Measurements from ENCODE around the gene MRPL34. TPM values are rescaled to one million over a fixed set of nuclear protein-coding genes. Genes with fewer than 3 reads are reported as not detected.
"Not testable (repeated sequence)": the region's sequence is repeated elsewhere in the genome, so short reads cannot be mapped to it uniquely, and the experiment has no call there.

MRPL34 gene
- total RNA-seq: 55.7 and 87.2 TPM in 2 replicates
- polyA plus RNA-seq (2012): 66.7 TPM

DNA sequence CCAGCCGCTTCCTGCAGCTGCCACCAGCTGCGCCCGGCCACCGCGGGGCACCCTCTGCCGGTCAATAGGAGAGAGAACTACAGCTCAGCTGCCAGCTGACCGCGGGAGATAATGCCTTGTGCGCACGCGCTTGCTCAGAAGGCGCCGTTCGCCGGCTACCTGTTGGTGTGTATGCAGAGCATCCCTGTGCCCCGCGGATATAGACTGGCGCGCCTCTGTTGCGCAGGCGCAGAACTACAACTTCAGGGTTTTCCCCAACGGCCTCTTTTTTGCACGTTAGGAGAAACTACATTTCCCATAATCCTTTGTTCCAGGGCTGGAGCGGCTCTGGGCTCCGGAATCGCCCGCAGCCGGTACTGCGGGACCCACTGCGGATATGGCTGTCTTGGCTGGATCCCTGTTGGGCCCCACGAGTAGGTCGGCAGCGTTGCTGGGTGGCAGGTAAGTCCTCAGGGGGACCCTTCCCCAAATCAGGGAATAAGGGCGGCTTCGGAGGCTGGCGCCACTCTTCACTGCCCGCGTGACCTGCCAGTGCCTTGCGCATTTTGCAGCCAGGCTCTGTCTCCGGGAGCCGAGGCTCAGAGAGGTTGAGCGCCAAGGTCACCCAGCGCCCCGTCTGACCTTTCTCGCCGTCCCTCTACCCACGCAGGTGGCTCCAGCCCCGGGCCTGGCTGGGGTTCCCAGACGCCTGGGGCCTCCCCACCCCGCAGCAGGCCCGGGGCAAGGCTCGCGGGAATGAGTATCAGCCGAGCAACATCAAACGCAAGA is at the start of gene MRPL34:
Gene MRPL34, plus strand, starts transcription at position 356 of the 768 bp plus-strand sequence. Its CDS starts 21 bp downstream, at position 377.
- peak; percentile 99 for DNase-seq (ENCODE audit: low read depth)

DNA sequence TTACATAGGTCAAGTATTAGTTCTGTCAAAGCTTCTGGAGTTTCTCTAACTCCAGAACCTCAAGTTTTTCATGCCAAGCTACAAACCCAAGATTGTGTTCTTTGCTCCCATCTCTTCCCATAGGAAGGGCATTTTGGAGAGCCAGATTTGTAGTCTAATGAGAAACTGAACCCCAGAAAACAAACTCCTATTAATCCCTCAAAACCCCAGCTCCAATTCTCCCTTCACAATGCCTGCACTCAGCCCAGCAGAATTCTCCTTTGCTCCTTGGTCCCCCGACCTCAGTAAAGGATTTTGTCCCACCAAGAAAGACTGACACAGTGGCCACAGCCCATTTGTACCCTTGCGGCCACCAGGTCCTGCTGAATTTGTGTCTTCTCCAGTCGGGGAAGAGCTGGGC is 49.5 kb upstream of the MRPL34 start:
- DNase-seq (ENCODE audit: low read depth): no peak

DNA sequence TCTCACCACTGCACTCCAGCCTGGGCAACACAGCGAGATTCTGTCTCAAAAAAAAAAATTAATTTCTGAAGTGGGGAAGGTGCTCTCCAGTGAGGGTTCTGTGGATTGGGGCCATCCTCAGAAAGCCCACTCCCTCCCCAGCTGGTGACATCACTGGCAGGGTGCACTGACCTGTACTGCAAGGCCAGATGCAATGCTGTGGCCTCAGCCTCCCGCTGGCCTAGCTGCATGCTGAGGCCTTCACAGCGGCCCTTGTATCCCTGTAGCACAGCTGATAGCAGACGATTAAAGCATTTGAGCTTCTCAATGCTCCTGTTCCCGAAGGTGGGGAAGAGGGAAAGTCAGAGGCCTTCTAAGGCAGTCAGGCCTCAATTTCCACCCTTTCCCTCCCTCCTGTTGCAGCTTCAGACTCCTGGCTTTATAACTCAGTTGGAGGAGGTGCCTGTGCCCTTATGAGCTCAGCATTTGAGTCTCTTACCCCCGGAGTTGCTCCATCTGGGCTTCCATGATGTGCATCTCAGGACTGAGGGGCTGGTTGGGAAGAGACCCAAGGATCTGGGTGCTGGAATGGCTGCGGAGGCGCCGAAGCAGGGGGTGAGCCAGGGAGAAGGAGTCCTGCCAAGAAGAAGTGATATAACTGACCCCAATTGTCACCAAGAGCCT is 46.4 kb upstream of the MRPL34 start:
- DNase-seq (ENCODE audit: low read depth): peak; percentile 41

DNA sequence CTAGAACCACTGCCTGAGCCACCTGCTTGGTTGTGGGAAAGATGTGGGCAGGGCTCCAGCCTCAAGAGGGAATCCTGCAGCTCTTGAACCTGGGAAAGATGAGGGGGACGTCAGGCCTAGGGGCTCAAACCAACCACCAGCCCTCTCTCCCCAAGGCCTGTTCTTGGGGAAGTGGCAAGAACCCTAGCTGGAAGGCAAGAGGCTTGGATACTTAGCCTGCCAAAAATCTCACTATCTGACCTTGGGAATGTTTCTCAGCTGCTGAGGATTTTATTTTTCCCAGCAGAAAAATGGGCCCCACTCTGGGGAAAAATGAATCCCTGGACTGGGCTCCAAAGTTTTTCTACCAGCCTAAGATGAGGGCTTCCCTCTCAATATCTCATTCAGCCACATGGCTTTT is 45.7 kb upstream of the MRPL34 start:
- no peak for DNase-seq (ENCODE audit: low read depth)

DNA sequence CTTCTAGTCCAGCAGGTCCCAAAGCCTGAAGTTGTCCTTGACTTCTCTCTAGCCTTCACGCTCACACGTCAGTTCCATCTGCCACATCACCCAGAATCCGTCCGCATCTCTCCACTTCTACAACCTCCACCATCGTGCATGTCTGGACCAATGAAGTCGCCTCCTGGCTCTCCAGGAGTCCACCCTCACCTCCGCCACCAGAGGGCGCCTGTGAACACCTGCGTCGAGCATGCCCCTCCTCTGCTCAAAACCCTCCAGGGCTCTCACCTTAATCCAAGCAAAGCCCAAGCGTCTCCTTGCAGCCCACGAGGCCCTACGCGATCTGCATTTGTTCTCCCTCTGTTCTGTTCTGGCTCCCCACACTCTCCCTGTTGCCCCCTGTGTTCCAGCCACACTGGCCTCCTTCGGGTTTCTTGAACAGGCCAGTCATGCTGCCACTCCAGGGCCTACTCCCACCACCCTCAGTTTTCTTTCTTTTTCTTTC is 44.8 kb upstream of the MRPL34 start:
- DNase-seq (ENCODE audit: low read depth): peak; percentile 57

DNA sequence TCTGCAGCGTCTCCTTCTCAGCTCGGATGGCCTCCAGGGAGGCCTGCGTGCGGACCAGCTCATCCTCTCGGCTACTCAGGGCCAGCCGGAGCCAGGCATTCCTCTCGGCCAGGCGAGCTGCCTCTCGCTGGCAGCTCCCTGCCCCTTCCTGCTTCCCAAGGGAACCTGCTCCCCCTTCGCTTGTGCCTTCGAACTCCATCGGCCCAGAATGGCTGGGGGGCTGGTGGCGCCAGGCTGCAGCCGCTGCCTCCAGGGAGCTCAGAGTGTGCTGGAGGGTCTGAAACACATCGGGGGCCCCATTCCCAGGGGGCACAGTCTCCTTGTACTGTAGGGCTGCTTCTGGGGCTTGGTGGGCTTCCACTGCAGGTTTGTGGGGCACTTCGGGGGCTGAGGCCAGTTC is 43.1 kb upstream of the MRPL34 start:
- DNase-seq (ENCODE audit: low read depth): no peak

DNA sequence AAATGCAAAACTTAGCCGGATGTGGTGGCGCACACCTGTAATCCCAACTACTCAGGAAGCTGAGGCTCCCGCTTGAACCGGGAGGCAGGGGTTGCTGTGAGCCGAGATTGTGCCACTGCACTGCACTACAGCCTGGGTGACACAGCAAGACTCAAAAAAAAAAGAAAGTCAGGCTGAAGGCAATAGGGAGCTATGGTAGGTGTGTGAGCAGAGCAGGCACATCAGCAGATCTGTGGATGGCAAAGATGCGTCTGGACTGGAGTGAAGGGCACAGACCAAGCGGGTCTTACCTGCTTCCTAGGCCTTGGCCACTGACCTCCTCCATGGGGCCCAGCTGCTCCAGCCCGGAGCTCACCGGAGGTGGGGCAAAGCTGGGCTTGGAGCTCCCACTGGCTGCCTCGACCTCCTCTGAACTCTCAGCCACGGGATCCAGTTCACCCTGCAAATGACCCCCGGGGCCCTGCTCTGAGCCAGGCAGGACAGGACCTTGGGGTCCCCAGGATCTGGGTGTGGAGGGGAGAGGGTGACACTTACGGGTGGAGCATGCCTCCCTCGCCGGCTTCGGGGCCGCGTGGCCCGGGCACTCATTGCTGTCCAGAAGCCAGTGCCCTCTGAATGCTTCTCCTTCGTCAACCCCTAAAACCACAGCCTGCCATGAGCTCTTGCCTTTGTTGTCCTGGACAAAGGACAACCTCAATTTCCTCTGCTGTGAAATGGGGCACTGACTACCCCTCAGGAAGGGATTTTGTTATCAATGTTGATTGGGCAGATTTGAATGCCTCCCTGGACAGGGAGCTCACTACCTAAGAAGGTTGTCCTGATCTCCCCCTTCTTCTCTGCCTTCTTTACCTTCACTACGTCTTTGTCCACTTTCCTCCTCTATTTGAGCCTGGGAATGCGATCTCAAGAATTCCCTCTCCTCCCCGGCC is 41.7 kb upstream of the MRPL34 start:
- no peak for DNase-seq (ENCODE audit: low read depth)

DNA sequence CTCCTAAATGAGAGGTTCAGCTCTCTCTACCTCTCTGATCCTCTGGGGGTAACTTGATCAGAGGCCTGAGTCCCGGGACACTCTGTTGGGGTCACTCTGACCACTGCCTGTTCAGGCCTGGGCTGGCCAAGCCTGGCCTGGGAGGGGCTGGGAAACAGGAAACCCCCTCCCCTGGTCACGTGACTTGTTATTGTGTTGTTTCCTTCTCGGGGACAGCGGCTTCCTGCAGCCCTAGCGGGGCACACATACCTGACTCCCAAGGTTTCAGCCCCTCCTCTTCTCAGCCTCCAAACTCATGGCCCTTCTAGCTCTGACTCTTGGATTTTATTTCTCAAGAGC is 41.1 kb upstream of the MRPL34 start, which contains the start of gene USHBP1:
Gene USHBP1, minus strand, starts transcription at position 105 of the 339 bp plus-strand sequence. CDS start 446 bp downstream, outside the sequence.
- DNase-seq (ENCODE audit: low read depth): no peak

DNA sequence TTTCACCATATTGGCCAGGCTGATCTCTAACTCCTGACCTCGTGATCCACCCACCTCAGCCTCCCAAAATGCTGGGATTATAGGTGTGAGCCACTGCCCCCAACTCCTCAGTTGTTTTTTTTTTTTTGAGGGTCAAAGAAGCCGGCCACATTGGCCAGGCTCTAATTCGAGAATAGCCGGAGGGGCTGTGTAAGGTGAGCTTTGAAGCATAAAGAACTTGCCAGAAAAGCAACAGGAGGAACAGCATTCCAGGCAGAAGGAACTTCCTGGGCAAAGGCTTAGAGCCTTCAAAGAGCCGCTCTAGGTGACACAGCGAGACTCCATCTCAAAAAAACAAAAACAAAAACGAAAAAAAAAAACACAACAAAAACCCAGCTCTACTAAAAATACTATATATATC is 39.6 kb upstream of the MRPL34 start:
- DNase-seq (ENCODE audit: low read depth): no peak

DNA sequence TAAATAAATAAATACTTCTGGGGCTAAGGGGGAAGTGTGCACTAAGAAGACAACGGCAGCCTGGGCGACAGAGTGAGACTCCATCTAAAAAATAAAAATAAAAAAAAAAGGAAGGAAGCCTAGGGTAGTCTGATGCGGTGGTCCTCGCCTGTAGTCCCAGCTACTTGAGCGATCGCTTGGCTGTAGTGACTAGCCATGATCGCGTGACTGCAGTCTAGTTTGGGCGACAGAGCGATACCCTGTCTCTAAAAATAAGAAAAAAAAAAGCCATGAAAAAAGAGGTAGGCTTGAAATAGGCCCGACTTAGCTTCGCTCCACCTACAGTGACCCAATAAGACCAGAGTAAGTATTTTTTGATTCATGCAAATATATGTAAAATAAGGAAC is 39.1 kb upstream of the MRPL34 start:
- DNase-seq (ENCODE audit: low read depth): no peak

DNA sequence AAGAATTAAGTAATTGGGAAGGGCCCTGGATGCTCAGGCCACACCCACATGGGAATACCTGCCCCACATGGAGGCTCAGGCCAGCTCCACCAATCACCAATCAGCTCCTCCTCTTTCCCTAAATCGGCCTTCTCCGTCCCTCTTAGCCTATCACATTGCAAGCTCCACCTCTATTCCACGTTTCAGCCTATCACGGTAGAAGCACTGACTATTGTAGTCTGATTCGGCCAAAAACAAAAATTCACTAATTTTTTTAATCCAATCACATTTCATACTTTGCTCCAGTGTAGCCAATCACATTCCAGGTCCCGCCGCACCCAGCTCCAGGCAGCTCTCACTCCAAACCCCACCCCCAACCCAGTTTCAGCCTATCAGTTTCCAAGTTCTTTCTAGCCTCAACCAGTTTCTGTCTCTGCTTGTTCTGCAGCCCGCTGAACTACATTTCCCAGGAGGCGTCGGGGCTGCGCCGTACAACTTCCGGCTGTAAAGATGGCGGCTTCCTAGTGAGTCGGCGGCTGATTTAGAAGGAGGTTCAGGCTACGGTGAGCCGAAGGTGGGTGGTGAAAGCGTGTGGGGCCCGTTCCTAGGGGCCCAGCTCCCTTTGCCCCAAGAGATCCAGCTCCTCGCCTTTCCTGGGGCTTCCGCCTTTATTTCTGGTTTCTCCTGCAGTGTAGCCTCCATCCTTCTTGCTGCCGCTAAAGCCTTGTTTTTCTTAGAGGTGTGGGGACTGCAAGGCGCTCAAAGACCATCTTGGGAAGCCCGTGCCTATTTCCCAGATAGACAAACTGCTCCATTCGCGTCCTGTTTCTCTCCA is 38.5 kb upstream of the MRPL34 start, which contains the start of gene BABAM1:
Gene BABAM1, plus strand, starts transcription at position 469 of the 814 bp plus-strand sequence. CDS start 1,364 bp downstream, outside the sequence.
- peak; percentile 99 for DNase-seq (ENCODE audit: low read depth)

DNA sequence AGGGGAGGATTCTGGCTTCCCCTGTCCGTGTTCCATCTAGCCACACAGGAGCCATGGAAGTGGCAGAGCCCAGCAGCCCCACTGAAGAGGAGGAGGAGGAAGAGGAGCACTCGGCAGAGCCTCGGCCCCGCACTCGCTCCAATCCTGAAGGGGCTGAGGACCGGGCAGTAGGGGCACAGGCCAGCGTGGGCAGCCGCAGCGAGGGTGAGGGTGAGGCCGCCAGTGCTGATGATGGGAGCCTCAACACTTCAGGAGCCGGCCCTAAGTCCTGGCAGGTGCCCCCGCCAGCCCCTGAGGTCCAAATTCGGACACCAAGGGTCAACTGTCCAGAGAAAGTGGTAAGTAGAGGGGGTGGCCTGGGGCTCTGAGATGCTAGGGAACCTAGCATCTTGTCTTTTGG is 36.9 kb upstream of the MRPL34 start:
- DNase-seq (ENCODE audit: low read depth): no peak

DNA sequence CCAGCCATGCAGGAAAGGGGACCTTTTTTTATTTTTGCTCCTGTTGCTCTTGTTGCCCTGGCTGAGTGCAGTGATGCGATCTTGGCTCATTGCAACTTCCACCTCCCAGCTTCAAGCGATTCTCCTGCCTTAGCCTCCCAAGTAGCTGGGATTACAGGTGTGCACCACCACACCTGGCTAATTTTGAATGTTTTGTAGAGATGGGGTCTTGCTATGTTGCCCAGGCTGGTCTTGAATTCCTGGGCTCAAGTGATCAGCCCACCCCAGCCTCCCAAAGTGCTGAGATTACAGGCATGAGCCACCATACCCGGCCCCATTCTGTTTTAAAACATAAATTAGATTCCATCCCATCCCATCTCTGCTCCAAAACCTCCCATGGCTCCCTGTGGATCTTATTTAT is 30.8 kb upstream of the MRPL34 start:
- DNase-seq (ENCODE audit: low read depth): not testable (repeated sequence)

DNA sequence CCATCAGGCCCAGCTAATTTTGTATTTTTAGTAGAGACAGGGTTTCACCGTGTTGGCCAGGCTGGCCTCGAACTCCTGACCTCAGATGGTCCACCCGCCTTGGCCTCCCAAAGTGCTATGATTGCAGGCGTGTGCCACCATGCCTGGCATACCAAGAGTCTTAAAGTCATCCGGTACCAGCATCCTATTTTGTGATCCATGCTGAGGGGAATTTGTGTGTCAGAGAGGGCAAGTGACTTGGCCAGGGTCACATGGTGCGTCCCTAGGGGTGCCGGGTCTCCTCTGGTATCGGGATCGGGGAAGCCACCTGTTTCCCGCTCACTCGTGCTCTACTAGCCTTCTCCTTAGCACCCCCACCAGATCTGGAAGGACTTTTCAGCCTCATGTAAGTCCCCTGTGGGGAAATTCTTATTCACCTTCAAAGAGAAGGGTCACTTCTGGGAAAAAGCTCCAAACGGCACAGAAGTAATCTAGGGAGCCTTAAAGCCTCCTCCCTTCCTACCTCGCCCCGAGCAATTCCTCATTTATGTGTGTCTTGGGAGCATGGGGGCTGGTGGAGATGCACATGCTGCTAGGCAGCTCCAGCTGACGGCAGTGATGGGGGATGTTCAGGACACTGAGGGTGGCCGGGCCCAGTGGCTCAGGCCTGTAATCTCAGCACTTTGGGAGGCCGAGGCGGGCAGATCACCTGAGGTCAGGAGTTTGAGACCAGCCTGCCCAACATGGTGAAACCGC is 30.1 kb upstream of the MRPL34 start:
- DNase-seq (ENCODE audit: low read depth): no peak

DNA sequence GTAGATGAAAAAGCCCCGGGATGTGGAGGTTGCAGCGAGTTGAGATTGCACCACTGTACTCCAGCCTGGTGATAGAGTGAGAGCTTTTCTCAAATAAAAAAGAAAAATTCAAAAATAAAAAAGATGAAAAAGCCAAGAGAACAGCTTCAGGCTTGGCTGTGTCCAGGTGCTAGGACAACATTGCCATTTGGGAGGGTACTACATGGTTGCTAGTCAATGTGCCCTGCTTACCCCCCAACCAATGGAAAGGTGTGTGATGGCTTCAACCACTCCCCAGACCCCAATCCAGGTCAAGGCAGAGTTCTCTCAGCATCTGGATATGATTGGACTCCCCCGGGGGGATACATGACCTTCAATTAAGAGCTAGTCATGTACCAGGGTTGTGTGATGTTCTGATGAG is 26.2 kb upstream of the MRPL34 start:
- DNase-seq (ENCODE audit: low read depth): no peak

DNA sequence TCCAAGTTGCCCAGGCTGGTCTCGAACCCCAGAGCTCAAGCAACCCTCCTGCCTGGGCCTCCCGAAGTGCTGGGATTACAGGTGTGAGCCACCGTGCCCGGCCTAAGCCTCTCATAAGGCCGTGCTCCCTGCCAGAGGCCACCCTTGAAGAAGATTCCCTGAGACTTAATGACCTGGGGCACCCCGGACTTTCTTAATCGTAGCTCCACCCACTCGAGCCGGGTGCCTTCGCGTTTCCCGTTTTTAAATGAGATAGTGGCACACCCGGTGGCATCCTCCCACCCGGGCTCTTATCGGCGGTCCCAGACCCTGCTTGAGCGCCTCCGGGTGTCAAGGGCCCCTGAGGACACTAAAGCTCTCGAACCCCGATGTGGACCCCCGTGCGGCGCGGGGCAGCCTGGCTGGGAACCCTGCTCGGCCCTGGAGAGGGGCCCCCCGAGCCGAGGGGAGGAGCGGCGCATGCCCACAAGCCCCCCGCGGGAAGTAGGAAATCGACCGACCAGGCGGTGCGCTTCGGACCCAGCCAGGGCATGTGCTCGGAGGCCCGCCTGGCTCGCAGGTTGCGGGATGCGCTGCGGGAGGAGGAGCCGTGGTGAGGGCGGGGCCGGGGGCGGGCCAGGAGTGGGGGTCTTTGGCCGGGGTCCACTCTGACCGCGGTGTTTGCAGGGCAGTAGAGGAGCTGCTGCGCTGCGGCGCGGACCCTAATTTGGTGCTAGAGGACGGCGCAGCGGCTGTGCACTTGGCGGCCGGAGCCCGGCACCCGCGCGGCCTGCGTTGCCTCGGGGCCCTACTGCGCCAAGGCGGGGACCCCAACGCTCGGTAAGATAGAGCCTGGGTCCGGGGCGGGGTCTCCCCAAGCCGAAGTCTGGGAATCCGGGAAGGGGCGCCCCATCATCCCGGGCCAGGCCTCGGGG is 24.0 kb upstream of the MRPL34 start, which contains the start of gene ANKLE1:
Gene ANKLE1, plus strand, starts transcription at position 511 of the 914 bp plus-strand sequence. Its CDS starts 20 bp downstream, at position 531.
- no peak for DNase-seq (ENCODE audit: low read depth)

DNA sequence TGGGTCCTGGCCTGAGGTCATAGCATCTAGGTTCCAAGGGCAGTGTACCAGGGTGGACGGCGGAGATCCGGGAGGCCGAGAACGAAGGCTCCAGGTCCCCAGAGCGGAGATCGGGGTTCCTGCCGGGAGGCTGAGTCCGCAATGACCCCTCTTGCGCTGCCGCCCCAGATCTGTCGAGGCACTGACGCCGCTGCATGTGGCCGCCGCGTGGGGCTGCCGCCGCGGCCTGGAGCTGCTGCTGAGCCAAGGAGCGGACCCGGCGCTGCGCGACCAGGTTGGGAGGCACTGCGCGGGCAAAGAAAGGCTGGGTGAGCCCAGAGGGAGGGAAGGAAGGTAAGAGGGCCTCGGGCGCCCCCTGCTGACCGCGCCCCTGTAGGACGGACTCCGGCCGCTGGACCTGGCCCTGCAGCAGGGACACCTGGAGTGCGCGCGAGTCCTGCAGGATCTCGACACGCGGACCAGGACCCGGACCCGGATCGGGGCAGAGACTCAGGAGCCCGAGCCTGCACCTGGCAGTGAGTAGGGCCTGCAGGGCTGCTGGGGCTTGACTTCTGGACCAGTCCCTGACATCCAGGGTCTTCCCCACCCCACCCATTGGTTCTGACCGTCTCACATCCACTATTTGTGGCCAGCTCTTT is 23.1 kb upstream of the MRPL34 start:
- peak; percentile 74 for DNase-seq (ENCODE audit: low read depth)

DNA sequence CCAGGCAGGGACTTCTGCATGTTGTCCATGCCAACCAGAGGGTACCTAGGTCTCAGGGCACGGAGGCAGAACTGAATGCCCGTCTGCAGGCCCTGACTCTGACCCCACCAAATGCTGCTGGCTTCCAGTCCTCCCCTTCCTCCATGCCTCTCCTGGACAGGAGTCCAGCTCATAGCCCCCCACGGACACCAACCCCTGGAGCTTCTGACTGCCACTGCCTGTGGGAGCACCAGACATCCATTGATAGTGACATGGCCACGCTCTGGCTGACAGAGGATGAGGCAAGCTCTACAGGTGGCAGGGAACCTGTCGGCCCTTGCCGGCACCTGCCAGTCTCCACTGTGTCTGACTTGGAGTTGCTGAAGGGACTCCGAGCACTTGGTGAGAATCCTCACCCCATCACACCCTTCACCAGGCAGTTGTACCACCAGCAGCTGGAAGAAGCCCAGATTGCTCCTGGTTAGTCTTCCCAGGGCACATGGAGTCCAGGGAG is 22.1 kb upstream of the MRPL34 start:
- no peak for DNase-seq (ENCODE audit: low read depth)
